Measurements from ENCODE around the gene TOMM7.

DNA sequence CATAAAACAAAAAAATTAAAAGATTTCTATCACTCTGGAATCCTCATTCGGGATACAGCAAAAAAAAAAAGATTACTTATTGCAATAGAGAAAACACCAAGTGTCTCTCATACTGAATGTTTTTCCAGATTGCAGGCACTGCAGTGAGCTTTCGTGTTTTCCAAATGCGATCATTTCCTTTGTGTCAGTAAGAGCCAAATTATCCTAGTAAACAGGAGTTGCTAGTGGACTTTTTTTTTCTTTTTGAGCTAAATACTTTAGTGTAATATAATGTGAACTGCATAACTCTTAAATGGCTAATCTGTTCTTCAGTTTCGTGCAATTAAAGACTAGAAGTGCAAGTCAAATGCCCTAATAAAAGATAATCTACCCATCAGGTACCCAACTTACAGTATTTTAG, 44.4 kb upstream of the TOMM7 start:
- no peak for TF ChIP-seq GATA2 (IDR thresholded peaks at IDR 0.05; ENCODE audit: low read depth, low read length)
- TF ChIP-seq GATA3 (IDR thresholded peaks at IDR 0.05; ENCODE audit: low read depth, low read length), result no peak

Measured in SH-SY5Y (cell line).